GM19455 (cell line): Measurements from ENCODE around the gene GPRC5B.

Experiments used
- ATAC-seq: cut with Tn5 transposase; IDR thresholded peaks from one replicate; pipeline ENCODE4 v1.9.1; 2021; ENCODE audit not compliant: unreplicated experiment

GPRC5B gene

DNA sequence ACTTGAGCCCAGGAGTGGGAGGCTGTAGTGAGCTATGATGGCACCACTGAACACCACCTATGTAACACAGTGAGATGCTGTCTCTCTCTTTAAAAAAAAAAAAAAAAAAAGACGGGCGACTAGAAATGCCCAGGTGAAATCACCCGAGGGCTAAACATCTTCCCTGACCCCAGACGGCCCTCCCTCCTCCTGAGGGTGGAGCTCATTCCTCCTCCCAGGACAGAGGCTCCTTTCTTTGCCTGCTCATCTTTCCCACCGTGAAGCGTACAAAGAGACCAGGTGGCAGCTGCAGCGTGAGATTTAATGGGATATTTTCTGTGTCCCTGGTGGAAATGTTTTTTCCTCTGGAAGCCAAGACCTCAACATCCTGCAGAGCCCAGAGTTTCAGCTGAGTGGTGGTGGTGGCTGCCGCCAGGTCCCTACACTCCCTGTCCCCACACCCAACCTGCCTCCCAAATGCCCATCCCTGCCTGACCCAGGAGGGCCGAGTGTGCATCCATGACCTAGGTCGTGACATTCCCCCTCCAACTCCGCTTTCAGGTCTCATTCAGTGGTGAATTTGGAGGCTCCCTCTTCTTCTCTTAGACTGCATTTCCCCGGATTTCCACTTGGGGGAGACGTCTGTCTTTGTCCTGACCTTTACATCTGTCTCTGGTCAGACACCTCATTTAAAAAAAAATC is 14.4 kb upstream of the GPRC5B start:
- ATAC-seq: no peak

DNA sequence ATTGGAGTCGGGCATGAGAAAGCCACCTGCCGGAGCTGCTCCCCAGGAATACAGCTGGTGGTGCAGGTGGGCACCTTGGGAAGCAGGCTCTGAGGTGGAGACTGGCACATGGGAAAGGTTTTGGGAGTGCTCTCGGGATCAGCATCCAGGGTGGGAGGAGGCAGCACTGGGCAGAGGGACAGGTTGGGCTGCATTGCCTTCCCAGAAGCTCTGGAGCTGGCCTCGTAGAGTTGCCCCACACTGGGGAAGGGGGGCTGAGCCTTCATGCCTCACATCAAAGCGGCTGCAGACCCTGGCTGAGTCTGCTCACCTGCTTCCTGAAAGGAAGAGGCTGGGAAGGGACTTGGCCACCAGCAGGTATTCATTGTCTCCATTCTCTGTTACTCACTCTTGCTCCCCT is 13.5 kb upstream of the GPRC5B start:
- no peak for ATAC-seq

DNA sequence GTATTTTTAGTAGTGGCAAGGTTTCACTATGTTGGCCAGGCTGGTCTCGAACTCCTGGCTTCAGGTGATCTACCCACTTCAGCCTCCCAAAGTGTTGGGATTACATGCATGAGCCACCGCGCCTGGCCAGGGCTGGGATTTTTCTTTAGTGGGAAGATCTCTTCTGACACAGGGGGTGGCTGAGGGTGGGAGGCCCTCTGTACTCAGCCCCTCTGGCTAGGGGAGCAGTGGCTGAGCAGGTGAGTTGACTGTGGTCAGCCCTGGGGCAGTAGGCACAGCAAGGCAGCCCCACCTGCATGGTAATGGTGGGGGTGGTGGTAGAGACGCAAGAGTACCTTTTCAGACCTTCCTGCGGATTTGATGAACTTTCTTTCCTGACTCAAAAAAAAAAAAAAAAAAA is 12.3 kb upstream of the GPRC5B start:
- ATAC-seq: no peak

DNA sequence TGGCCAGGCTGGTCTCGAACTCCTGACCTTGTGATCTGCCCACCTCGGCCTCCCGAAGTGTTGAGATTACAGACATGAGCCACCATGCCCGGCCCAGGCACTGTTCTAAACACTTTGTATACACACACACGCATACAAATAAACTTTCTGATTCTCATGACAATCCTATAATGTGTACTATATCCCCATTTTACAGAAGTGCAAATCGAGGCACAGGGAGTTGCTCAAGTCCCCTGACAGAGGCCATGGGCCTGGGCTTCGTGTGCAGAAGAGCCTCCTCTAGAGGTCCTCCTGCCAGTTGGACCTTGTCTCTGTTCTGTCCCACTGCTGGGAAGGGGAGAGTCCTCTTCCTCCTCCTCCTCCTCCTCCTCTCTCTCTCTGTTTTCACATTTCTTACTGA is 9.9 kb upstream of the GPRC5B start:
- no peak for ATAC-seq

DNA sequence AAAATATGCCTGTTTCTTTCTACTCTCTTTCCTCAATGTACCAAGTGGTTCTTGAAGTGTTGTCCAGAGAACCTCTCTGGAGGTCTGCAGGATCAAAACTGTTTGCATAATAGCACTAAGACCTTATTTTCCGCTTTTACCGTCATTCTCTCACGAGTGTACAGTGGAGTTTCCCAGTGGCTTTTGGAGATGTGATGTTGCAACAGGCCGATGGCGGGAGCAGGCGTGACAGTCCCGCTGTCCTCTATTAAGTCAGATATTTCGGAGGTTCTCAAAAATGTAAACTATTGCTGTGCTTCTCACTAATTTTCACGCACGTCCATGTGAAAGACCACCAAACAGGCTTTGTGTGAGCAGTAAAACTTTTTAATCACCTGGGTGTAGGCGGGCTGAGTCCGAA is 8.3 kb upstream of the GPRC5B start:
- no peak for ATAC-seq

DNA sequence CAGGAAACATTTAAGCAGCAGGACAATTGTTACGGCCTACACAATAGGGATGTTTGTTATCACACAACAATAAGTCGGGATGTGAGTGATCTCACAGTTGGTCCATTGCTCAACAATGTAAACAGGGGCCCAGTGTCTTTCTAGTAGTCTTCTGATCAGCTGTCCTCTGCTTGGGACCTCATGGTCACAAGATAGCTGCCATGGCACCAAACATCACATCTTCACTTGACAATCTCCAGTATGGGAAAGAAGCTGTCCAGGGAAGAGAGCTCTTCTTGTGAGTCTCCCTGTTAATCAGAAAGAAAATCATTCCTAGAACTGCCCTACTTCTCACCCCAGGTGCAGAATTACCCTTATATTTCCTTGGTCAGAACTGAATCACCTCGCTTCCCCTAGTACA is 6.3 kb upstream of the GPRC5B start:
- ATAC-seq: no peak

DNA sequence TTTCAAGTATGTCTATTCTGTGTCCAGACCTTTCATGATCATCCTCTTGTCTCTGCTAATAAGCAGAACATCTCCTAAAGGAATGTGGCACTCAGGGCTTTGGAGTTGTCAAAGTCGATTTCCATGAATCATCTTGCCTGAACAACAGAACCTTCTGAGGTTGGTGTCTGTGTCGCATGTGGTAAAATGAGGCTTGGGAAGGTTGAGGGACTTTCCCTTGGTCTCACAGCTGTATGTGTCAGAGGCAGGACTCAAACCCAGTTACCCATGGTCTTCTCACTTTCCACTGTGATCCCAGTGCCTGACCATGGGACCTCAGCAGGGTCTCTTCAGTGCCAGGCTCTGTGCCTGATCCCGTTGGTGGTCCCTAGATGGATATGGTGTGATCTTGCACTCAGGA is 4.2 kb upstream of the GPRC5B start:
- no peak for ATAC-seq

DNA sequence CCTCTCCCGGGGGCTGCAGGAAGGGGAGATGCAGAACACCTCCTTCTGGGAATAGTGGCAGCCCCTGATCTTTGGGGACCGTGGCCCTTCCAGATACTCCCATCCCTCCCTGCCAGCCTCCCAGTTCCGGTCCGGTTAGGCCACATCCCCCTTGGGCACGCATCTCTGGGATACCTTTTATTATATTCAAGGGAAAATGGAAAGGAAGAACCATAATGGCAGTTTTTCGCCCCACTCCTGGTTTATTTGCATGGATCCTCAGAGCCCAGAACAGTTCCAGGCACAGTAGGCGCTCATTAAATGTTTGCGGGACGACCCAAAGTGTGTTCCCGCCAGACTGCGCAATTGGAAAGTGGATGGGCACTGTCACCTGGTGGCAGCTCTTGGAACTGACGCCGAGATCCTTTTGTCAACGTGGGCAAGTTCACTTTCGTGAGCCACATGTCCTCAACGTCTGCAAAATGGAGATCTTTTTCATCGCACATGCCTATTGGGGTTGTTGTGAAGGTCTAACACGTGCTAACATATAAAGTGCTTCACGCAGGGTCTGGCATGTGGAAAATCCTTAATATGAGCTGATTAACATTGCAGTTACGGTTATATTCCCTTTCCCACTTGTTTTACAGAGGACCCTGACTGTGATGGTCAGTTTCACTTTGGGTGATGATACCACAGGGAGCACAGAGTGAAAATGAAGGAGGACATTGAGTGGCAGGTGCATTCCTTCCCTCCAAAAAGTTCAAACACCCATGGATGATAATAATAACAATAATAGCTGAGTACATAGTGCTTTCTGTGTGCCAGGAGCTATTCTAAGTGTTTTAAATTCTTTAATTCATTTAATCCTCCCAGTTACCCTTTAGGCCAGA is 1.7 kb upstream of the GPRC5B start:
- ATAC-seq: peak; percentile 61

DNA sequence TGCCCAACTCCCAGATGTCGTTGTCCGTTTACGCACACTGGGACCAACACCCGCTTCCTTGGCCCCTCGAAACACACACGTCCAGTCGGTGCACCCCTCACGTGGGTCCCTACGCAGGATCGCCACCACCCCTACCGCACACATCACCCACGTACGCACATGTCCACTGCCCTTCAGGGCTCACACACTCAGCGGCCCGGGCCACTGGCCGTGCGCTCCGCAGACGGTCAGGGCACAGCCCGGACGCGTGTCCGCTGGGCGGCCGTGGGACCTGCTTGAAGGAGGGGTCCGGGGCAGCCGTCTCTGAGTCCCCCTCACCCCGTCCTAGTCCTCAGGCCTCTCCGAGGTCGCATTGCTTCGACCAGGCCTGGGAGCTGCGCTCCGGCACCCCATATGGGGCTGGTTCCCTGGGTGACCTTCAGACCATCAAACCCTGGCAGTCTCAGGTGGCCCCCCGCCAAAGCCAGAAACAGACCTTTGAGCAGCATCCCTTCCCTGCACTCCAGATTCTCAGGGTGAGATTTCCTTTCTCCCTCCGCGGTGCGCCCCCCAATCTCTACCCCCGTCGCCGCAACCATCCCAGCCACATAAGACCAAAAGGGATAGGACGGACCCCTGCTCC is 914 bp upstream of the GPRC5B start:
- ATAC-seq: no peak

DNA sequence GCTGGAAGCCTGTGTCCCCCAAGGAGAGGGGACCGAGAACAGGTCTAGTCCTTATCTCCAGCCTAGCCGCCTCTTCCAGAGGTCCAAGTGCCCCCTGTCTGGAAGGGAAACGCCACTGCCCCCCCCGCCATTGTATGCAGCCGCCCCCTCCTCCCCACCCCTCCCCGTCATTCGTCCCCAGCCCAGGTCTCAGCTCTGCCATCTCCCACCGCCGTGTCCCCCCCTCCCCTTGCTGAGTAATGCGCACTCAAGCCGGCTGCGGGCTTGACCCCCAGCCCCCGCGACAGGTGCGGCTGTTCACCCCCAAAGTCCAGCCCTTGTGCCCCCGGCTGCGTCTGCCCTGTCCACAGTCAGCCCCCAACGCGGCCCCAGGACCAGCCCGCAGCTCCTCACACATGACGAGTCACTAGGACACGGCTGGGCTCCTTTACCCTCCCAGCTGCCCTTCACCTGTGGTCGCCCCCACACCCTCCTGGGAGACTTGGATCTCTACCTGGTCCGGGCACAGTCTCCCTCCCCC is 622 bp downstream of the GPRC5B start:
- no peak for ATAC-seq

DNA sequence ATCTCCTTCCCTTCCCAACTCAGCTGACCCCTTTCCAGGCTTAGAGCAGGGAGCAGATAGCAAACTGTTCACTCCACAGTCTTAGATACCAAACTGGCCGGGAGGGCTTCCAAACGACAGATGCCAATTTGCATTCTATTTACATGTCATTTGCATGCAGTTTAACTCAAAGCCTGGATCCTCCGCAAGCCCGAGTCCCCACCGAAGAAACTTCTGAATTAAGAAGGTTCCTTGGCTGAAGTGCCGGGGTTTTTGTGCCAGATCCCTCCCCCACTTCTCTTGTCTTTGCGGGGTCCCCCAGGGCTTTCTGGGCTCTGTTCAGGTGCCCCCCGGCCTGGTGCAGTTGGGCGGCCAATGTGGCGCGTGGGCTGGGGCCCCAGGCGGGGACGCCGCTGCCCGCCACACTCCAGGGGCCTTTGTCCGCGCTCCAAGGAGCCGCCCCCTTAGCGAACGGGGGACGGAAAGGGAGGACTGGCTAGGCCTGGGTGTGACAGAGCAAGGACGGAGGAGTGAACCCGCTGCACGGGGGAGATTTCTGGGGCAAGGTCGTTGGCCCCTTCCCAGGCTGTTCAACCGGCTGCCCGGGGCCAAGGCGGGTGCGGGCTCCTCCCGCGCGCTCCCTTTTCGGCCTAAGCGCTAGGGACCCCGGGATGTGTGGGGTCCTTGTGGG is 1.2 kb downstream of the GPRC5B start:
- ATAC-seq: no peak

DNA sequence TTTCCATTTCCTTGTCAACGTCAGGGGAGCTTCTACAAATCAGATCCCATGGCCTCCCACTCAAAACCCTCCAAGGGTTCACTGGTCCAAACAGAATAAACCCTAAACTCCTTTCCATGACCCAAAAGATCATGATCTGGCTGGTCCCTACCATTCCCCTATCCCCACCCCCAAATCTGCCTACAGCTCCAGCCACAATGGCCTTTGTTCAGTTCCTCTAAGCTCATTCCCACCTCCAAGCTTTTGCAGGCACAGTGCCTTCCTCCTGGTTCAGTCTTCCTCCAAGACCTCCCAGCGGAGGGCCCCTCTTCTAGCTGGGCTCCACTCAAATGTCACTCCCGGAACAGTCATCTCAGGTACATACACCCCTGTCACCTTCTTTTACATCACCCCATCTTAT is 2.0 kb downstream of the GPRC5B start:
- ATAC-seq: no peak

DNA sequence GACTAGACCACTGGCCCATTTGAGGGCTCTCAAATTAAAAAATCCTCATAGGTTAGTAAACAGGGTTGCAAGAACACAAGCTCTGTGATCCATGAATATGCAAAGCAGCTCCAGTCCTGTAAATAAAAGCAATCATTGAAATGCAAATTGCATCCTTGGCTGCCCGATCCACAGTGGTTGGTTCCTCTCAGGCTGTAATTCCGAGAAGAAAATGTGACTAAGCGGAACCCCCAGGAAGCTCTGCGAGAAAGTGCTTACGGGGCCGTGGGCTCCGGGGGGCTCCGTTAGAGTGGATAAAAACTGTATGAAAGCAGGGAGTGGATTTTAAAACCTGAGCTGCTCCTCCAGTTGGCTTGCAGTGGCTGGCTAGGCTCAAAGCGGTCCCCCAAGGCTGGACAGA is 2.5 kb downstream of the GPRC5B start:
- ATAC-seq: no peak

DNA sequence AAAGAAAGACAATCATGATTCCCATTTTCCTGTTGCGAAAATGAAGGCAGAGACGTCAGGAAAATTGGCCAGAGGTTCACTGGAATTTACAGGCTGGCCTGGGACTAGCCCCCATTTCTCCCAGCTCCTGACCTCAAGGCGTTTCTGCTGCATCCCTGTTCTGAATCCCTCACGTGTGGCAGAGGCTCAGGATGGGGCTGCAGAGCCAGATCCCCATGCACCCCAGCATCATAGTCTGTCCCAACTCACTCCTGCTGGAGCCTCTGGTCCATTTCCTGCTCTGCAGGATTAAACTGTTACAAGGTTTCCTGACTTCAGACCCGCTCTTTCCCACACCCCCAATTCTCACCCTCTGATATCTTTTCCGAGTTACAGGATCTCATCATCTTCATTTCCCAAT is 2.9 kb downstream of the GPRC5B start:
- no peak for ATAC-seq

DNA sequence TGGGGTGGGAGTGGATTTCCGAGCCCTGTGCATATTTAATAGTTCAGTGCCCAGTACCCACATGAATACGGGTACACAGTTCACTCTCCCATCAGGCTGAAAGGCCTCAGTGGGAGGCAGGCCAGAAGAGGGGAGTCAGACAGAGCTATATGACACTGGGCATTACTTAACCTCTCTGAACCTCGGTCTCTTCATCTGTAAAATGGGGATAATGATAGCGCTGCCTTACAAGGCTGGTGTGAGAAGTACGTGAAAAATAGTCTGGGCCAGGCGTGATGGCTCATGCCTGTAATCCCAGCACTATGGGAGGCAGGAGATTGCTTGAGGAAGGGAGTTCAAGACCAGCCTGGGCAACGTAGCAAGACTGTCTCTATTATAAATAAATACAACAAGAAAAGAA is 3.6 kb downstream of the GPRC5B start:
- ATAC-seq: no peak

DNA sequence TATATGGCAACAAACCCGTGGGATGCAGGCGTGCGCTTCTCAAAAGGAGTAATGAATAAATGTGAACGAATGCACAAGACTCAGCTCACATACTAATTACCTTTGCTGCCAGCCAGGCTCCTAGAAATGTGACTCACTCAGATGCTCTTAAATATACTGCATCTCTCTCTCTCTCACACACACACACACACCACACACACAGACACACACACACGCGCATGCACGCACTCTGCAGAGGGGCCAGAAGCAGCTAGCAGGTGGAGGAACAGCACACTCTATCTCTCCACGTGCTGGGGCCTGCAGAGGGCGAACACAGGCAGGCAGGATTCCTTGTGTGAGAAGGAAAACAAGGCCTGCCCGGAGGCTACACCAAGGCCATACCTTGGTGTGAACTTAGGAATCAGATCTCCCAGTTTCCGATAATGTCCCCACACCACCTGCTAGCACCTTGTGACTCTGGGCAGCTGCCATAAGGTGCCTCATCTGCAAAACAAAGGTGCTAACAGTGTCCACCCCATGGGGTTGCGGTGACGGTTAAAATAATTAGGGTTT is 5.3 kb downstream of the GPRC5B start:
- no peak for ATAC-seq

DNA sequence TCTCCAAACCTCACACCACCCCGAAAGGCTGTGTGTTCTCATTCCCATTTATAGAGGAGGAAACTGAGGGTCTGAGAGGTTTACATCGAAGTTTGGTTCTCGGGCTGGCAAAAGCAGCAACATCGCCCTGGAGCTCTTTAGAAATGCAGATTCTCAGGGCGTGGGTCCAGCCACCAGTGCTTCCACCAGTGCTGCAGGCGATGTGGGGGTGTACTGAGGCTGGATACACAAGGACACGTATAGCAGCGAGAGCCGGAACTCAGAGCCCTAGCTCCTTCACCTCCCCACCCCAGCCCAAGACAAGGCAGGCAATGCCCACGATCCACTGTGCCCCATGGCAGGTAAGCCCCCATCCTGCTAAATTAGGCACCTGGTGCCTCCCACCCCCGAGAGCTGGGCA is 5.9 kb downstream of the GPRC5B start:
- ATAC-seq: no peak

DNA sequence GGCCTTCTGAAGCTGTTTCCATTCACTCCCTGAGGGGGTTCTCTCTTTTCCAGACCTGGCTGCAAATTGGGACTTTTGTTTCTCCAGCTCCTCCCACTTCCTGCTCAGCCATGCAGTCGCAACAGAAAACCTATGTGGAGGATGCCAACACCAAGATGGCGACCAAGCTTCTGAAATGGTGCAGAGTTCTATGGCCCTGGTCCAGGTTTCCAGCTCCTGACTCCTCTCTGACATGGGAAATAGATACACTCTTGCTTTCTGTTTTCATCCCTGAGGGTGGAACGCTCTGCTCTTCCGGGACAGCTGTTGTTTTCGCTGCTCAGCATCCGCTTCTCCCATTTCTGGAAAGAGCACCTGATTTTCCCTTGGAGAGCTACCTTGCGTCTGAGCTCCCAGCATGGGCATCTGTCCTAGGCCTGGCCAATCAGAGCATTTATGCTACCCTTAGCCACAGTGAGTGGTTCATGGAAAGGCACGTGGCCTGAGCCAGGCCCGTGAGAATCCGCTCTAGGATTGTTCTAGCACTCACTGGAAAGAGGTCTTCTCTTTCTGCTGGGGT is 8.1 kb downstream of the GPRC5B start:
- ATAC-seq: no peak

DNA sequence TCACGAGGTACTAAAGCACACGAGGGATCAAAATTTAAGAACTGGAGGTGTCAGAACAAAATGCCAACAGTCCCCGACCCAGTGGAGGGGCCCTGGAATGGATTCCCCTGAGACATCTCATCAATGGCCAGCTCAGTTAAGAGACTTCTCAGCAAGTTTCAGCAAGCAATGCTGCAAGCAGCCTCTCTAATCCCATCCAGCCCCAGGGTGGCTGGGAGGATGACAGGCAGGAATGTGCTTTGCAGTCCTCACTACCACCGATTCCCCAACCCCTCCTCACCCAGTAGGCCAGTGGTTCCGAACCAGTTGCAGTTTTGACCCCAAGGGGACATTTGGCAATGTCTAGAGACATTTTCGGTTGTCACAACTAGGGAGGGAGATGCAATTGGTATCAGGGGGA is 8.7 kb downstream of the GPRC5B start:
- ATAC-seq: no peak

DNA sequence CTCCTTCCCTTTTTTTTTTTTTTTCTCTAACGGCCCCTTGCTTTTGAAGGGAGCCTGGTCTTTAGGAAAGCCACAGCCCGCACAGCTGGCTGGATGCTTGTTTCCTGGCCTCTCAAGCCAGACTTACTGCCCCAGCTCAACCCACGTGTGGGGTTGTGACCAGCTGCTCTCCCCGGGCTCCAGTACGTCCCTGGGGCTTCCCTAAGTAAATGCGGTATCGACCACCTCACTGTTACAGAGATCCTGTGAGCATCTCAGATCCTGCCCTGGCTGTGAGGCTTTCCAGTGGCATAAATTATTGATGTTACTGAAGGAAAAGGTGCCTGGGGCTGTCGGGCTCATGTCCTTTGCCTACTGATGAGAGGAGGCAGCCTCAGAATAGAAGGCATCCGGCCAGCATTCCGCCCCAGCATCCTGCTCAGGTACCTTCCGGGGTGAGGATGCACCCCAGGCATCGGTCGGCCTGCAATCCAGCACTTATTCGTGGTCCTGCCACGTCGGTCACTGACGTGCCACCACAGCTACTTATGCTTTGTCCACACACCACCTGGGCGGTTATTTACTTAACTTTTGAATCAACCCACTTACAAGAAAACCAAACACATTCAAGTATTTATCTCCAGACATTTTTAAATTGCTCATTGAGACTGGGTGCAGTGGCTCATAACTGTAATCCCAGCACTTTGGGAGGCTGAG is 9.6 kb downstream of the GPRC5B start:
- no peak for ATAC-seq
